Measurements from ENCODE around the gene GABBR2.

The GABBR2 gene

GRCh38 chr9:98324801-98325200 is 383.9 kb downstream of the GABBR2 start:
- no peaks in the 10 kb centered on the region for H3K9me3 ChIP-seq (ENCODE audit: low read length)
- no peaks in the 10 kb centered on the region for H3K36me3 ChIP-seq (ENCODE audit: insufficient read depth, low read length)
- no peak overlapping the region for H3K4me3 ChIP-seq (ENCODE audit: low read depth in 1 of 2, low read length in 2 of 2)
- H3K9ac ChIP-seq (ENCODE audit: low read length): no peak overlapping the region
- no peak overlapping the region for H3K27ac ChIP-seq (ENCODE audit: low read depth, low read length)
- H3K4me1 ChIP-seq (ENCODE audit: insufficient read depth, low read length): no peaks in the 10 kb centered on the region
- no peaks in the 10 kb centered on the region for H3K27me3 ChIP-seq (ENCODE audit: control insufficient read depth in 1 of 2, insufficient read depth in 2 of 2, low read length in 2 of 2)

DNA sequence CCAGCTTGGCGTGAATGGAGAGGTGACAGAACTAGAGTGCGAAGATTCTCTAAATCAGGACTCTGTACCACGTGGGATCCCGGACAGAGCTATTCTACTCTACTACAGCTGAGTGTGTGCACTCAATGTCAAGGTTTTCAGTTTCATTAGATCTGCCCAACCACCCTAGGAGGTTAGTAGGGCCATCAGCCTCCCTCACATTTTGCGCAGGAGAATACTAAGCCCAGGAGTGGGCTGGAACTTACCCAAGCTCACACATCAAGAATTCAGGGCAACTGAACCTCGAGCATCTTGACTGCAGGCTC is 385.0 kb downstream of the GABBR2 start:
- H3K9me3 ChIP-seq (ENCODE audit: low read length): no peaks in the 10 kb centered on the region
- H3K36me3 ChIP-seq (ENCODE audit: insufficient read depth, low read length): no peaks in the 10 kb centered on the region
- H3K27ac ChIP-seq (ENCODE audit: low read depth, low read length): no peak overlapping the region
- H3K4me1 ChIP-seq (ENCODE audit: insufficient read depth, low read length): no peaks in the 10 kb centered on the region
- no peak overlapping the region for H3K4me3 ChIP-seq (ENCODE audit: low read depth in 1 of 2, low read length in 2 of 2)
- no peak overlapping the region for H3K9ac ChIP-seq (ENCODE audit: low read length)
- no peaks in the 10 kb centered on the region for H3K27me3 ChIP-seq (ENCODE audit: control insufficient read depth in 1 of 2, insufficient read depth in 2 of 2, low read length in 2 of 2)

DNA sequence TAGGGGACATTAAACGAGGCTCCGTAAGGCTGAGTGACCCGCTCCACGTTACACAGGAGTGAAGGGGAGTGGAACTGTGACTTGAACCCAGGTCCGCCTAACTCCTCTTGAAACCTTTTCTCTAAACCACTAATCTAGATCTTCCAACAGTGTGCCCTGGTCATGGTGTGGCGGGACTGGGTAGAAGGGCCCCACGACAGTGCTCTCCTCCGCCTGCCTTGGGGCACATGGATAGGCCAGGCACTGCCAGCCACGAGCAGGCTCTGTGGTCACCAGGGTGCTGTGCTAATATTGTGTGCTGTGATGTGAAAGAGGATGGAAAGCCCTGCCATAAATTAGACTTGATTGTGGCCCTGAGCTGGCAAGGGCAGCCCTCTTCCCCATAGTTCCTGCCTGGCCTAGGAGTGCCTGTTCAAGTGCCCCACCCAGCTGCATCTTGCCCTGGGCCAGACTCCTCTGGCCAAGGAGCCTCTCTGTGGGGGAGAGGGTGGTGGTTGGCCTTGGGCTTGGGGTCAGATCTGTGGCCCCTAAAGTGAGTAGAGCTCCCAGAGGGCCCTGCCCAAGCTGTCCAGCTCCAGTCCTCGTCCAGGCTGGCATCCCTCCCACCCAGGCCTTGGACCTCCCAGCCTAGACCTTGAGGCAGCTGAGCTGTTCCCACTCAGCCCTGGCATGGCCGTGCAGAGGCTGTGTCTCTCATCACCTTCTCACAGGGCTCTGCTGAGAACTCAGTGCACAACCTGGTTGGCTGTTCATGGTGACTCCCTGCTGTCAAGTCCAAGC is 385.5 kb downstream of the GABBR2 start:
- H3K9me3 ChIP-seq (ENCODE audit: low read length): no peaks in the 10 kb centered on the region
- H3K4me1 ChIP-seq (ENCODE audit: insufficient read depth, low read length): no peaks in the 10 kb centered on the region
- no peaks in the 10 kb centered on the region for H3K27me3 ChIP-seq (ENCODE audit: control insufficient read depth in 1 of 2, insufficient read depth in 2 of 2, low read length in 2 of 2)
- no peak overlapping the region for H3K9ac ChIP-seq (ENCODE audit: low read length)
- no peak overlapping the region for H3K4me3 ChIP-seq (ENCODE audit: low read depth in 1 of 2, low read length in 2 of 2)
- H3K36me3 ChIP-seq (ENCODE audit: insufficient read depth, low read length): no peaks in the 10 kb centered on the region
- H3K27ac ChIP-seq (ENCODE audit: low read depth, low read length): no peak overlapping the region

DNA sequence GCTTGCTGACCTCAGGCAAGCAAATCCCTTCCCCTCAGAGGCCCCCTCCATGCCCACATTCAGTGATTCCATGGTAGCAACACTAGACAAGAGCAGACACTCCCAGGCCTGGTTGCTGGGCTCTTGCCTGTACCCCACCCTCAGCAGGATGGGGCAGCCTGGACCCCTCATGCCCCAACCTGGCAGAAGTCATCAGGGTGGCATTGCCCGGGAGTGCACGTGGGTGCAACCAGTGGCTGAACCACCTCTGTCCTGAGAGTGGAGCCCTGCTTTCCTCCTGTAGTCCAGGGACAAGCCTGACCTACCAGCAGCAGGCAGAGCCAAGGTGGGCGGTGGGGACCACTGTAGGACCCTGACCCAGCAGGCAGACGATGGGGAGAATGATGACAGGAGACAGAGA is 387.5 kb downstream of the GABBR2 start:
- H3K36me3 ChIP-seq (ENCODE audit: insufficient read depth, low read length): no peaks in the 10 kb centered on the region
- H3K4me3 ChIP-seq (ENCODE audit: low read depth in 1 of 2, low read length in 2 of 2): no peak overlapping the region
- no peaks in the 10 kb centered on the region for H3K9me3 ChIP-seq (ENCODE audit: low read length)
- H3K27me3 ChIP-seq (ENCODE audit: control insufficient read depth in 1 of 2, insufficient read depth in 2 of 2, low read length in 2 of 2): no peaks in the 10 kb centered on the region
- H3K9ac ChIP-seq (ENCODE audit: low read length): no peak overlapping the region
- no peaks in the 10 kb centered on the region for H3K4me1 ChIP-seq (ENCODE audit: insufficient read depth, low read length)
- H3K27ac ChIP-seq (ENCODE audit: low read depth, low read length): no peak overlapping the region

DNA sequence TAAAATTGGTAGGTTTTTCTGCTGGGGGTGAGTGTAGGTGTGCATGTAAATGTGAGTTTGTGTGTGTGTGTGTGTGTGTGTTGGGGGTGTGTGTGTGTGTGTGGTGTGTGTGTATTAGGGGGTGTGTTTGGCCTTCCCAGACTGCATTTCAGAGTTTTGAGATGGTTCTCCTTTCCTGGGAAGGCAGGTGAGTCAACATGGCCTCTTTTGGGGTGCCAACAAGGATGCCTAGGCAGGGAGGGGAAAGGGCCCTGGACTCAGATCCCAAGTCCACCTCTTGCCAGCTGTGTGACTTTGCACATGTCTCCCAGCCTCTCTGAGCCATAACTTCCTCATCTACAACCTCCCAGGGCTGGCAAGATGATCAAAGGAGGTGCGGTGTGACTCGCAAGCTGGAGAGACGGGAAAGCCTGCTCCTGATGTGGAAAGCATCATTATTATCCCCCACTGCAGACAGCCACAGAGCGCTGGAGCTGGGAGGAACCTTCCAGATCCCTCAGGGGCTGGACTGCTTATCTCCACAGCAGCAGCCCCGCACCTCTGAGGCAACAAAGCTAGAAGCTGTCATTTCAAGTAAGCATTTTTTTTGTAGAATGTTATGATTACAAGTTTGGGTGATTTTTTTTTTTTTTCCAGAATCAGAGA is 389.8 kb downstream of the GABBR2 start:
- Histone ChIP-seq H3K27ac (ENCODE audit: low read depth, low read length) (no peak overlapping the region), H3K4me3 (ENCODE audit: low read depth in 1 of 2, low read length in 2 of 2) (no peak overlapping the region), H3K9me3 (ENCODE audit: low read length) (no peaks in the 10 kb centered on the region), H3K4me1 (ENCODE audit: insufficient read depth, low read length) (no peaks in the 10 kb centered on the region), H3K36me3 (ENCODE audit: insufficient read depth, low read length) (no peaks in the 10 kb centered on the region), H3K9ac (ENCODE audit: low read length) (no peak overlapping the region), H3K27me3 (ENCODE audit: control insufficient read depth in 1 of 2, insufficient read depth in 2 of 2, low read length in 2 of 2) (no peaks in the 10 kb centered on the region)

GRCh38 chr9:98318041-98318790 is 390.5 kb downstream of the GABBR2 start:
- Histone ChIP-seq H3K27ac (ENCODE audit: low read depth, low read length) (no peak overlapping the region), H3K4me3 (ENCODE audit: low read depth in 1 of 2, low read length in 2 of 2) (no peak overlapping the region), H3K9me3 (ENCODE audit: low read length) (no peaks in the 10 kb centered on the region), H3K27me3 (ENCODE audit: control insufficient read depth in 1 of 2, insufficient read depth in 2 of 2, low read length in 2 of 2) (no peaks in the 10 kb centered on the region), H3K9ac (ENCODE audit: low read length) (no peak overlapping the region), H3K36me3 (ENCODE audit: insufficient read depth, low read length) (no peaks in the 10 kb centered on the region), H3K4me1 (ENCODE audit: insufficient read depth, low read length) (no peaks in the 10 kb centered on the region)

DNA sequence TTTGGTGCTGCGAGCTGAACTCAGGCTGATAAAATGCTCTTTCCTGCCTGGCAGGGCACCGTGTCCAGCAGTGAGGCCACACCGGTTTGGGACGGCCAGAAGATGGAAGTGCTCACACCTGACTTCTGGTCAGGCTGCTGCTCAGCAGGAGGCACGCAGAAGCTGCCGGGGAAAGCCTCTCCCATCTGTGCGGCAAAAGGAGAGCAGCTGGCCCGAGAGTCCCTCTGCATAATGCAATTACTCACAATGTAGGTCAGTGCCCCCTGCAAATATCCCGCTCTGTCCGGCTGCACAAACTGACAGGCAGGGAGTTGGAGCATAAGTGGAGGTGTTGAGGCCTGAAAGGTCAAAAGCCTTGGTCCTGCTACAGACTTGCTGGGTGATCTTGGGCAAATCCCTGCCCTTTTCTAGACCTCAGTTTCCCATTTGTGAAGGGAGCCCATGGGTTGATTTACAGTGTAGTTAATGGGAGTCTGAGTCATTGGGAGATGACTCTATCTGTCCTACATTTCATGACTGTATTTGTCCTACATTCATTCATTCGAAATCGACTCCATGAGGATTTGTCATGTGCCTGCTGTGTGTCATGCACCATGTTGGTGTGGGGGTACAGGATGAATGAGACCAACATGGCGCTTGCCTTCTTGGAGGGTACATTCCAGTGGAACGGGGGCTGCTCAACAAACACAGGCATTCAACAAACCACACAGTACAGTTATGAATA is 391.4 kb downstream of the GABBR2 start:
- H3K9me3 ChIP-seq (ENCODE audit: low read length): no peaks in the 10 kb centered on the region
- H3K4me3 ChIP-seq (ENCODE audit: low read depth in 1 of 2, low read length in 2 of 2): no peak overlapping the region
- no peaks in the 10 kb centered on the region for H3K36me3 ChIP-seq (ENCODE audit: insufficient read depth, low read length)
- H3K27ac ChIP-seq (ENCODE audit: low read depth, low read length): no peak overlapping the region
- no peak overlapping the region for H3K9ac ChIP-seq (ENCODE audit: low read length)
- no peaks in the 10 kb centered on the region for H3K27me3 ChIP-seq (ENCODE audit: control insufficient read depth in 1 of 2, insufficient read depth in 2 of 2, low read length in 2 of 2)
- H3K4me1 ChIP-seq (ENCODE audit: insufficient read depth, low read length): no peaks in the 10 kb centered on the region

DNA sequence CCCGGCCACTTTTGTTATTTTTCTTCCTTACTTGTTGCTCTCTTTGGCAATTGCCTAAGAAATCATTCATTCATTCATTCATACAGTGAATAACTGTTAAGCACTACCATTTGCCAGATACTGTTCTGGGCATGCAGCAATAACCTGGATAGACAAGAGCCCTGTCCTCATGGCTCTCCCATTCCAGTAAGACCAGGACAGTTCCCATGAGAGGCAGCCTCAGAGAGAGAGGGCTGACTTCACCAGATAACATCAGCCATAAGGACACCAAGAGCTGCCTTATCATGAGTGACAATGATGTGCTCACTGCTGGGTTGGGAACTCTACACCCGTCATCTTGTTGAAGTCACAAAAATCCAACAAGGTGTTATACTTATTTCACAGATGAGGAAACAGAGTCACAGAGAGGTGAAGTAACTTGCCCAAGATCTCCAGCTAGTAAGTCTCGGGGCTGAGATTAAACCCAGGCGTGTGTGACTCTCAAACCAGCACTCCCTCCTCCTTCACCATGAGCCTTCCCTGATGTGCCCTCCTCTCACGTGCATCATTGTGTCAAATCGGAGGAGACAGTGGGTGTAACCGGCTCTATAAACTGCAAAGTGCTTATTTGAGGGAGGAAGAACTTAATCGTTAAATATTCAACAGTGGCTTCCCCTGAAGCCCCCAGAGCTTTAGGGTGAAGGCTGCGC is 392.1 kb downstream of the GABBR2 start:
- Histone ChIP-seq H3K4me1 (ENCODE audit: insufficient read depth, low read length) (no peaks in the 10 kb centered on the region), H3K27me3 (ENCODE audit: control insufficient read depth in 1 of 2, insufficient read depth in 2 of 2, low read length in 2 of 2) (no peaks in the 10 kb centered on the region), H3K9me3 (ENCODE audit: low read length) (no peaks in the 10 kb centered on the region), H3K4me3 (ENCODE audit: low read depth in 1 of 2, low read length in 2 of 2) (no peak overlapping the region), H3K9ac (ENCODE audit: low read length) (no peak overlapping the region), H3K27ac (ENCODE audit: low read depth, low read length) (no peak overlapping the region), H3K36me3 (ENCODE audit: insufficient read depth, low read length) (no peaks in the 10 kb centered on the region)

- Histone ChIP-seq H3K4me3 (ENCODE audit: low read depth in 1 of 2, low read length in 2 of 2) (no peak overlapping the region), H3K36me3 (ENCODE audit: insufficient read depth, low read length) (no peaks in the 10 kb centered on the region), H3K27me3 (ENCODE audit: control insufficient read depth in 1 of 2, insufficient read depth in 2 of 2, low read length in 2 of 2) (no peaks in the 10 kb centered on the region), H3K9me3 (ENCODE audit: low read length) (no peaks in the 10 kb centered on the region), H3K9ac (ENCODE audit: low read length) (no peak overlapping the region), H3K4me1 (ENCODE audit: insufficient read depth, low read length) (no peaks in the 10 kb centered on the region), H3K27ac (ENCODE audit: low read depth, low read length) (no peak overlapping the region)
These were observed 393.1 kb downstream of the GABBR2 start for GRCh38 chr9:98315551-98316060.

DNA sequence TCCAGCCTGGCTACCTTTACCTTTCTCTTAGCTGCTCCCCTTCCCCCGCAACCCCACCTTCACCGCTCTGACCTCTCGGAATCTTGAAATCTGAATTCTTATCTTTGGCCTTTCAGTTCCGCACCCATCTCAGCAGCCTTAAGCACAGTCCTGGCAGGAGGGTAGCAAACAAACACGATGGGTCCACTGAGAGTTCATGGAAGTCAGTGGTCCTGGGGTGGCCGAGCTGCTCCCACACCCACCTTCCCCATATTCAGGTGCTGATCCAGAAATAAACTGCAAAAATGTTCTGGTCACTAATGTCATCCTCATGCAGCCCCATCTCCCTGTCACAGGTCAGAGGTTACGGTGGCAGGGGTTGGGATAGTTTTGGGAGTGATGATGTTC is 393.7 kb downstream of the GABBR2 start:
- Histone ChIP-seq H3K9ac (ENCODE audit: low read length) (no peak overlapping the region), H3K4me3 (ENCODE audit: low read depth in 1 of 2, low read length in 2 of 2) (no peak overlapping the region), H3K27ac (ENCODE audit: low read depth, low read length) (no peak overlapping the region), H3K27me3 (ENCODE audit: control insufficient read depth in 1 of 2, insufficient read depth in 2 of 2, low read length in 2 of 2) (no peaks in the 10 kb centered on the region), H3K9me3 (ENCODE audit: low read length) (no peaks in the 10 kb centered on the region), H3K36me3 (ENCODE audit: insufficient read depth, low read length) (no peaks in the 10 kb centered on the region), H3K4me1 (ENCODE audit: insufficient read depth, low read length) (no peaks in the 10 kb centered on the region)
